ENCODE measurements around the gene MT1H.
"Not testable (repeated sequence)": the region's sequence is repeated elsewhere in the genome, so short reads cannot be mapped to it uniquely, and the experiment has no call there.

MT1H gene

DNA sequence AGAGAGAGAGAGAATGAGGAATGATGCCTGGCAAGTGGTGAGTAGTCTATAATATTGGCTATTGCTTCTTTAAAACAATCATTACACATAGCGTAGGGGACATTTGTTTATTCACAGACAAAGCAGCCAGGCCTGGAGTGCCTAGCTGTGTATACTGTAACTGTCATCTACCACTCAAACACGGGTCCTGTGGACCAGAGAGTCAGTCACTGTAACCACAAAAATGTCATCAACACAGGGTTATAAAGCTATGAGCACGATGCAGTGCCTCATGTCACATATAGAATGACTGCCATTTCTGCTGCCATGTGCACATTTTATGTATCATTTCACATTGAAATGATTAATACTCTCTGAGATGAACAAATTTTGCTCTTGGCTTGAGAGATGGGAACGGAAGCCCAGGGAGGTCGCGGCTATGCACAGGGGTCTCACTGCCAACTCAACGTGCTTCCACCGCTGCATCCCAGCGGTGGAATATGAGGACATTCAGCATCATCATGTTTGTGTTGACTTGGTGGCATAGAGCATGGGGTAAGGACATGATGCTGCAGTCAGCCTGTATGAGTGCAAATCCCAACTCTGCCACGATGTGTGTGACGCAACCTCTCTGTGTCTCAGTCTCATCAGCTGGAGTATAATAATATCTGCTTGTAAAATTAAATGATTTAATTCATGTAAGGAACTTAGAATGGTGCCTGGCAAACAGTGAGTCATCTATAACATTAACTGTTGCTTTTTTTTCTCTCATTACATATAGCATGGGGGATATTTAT, 3.3 kb downstream of the MT1H start:
- Histone ChIP-seq H3K4me1 (ENCODE audit: insufficient read depth, low read length, severe bottlenecking) (no peaks in the 10 kb centered on the region), H3F3A (ENCODE audit: insufficient read depth, low read length) (no peaks in the 10 kb centered on the region), H3K9me2 (ENCODE audit: low read depth, low read length) (no peaks in the 10 kb centered on the region), H3K4me3 (ENCODE audit: low read depth, low read length, poor library complexity, severe bottlenecking) (no peak overlapping the region), H3K79me2 (ENCODE audit: insufficient read depth, low read length) (no peaks in the 10 kb centered on the region), H3K4me2 (ENCODE audit: low read length) (no peak overlapping the region), H3K27ac (ENCODE audit: low read depth, low read length, poor library complexity, severe bottlenecking) (no peak overlapping the region), H2AFZ (ENCODE audit: low read length) (no peak overlapping the region), H3K27me3 (ENCODE audit: insufficient read depth, low read length) (peaks cover 4% of the 10 kb centered on the region; the same call in 1 of the 2 replicates), H3K36me3 (ENCODE audit: insufficient read depth, low read length) (no peaks in the 10 kb centered on the region), H3K9me3 (ENCODE audit: low read length) (no peaks in the 10 kb centered on the region), H3K9ac (ENCODE audit: low read length) (no peak overlapping the region), H4K20me1 (ENCODE audit: insufficient read depth, low read length) (no peaks in the 10 kb centered on the region)
- no peak for TF ChIP-seq EZH2 (IDR thresholded peaks at IDR 0.05; ENCODE audit: borderline replicate concordance, low read length)
- TF ChIP-seq, protein P1, sequence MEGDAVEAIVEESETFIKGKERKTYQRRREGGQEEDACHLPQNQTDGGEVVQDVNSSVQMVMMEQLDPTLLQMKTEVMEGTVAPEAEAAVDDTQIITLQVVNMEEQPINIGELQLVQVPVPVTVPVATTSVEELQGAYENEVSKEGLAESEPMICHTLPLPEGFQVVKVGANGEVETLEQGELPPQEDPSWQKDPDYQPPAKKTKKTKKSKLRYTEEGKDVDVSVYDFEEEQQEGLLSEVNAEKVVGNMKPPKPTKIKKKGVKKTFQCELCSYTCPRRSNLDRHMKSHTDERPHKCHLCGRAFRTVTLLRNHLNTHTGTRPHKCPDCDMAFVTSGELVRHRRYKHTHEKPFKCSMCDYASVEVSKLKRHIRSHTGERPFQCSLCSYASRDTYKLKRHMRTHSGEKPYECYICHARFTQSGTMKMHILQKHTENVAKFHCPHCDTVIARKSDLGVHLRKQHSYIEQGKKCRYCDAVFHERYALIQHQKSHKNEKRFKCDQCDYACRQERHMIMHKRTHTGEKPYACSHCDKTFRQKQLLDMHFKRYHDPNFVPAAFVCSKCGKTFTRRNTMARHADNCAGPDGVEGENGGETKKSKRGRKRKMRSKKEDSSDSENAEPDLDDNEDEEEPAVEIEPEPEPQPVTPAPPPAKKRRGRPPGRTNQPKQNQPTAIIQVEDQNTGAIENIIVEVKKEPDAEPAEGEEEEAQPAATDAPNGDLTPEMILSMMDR (IDR thresholded peaks at IDR 0.05; ENCODE audit: low read length), result no peak

DNA sequence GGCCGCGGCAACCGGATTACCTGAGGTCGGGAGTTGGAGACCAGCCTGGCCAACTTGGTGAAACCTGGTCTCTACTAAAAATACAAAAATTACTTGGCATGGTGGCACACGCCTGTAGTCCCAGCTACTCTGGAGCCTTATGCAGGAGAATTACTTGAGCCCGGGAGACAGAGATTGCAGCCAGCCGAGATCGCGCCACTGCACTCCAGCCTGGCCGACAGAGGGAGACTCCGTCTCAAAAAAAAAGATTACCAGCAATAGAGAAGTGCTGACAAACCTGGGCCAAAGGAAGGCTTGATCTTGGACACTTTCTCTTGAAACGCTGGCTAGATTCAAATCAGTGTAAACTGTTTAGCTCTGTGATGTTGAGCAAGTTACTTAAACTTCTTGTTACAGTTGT, 4.3 kb downstream of the MT1H start:
- Histone ChIP-seq H3K9ac (ENCODE audit: low read length) (no peak overlapping the region), H3K36me3 (ENCODE audit: insufficient read depth, low read length) (no peaks in the 10 kb centered on the region), H3K27ac (ENCODE audit: low read depth, low read length, poor library complexity, severe bottlenecking) (no peak overlapping the region), H2AFZ (ENCODE audit: low read length) (no peak overlapping the region), H3K79me2 (ENCODE audit: insufficient read depth, low read length) (no peaks in the 10 kb centered on the region), H4K20me1 (ENCODE audit: insufficient read depth, low read length) (no peaks in the 10 kb centered on the region), H3K4me1 (ENCODE audit: insufficient read depth, low read length, severe bottlenecking) (no peaks in the 10 kb centered on the region), H3K9me2 (ENCODE audit: low read depth, low read length) (no peaks in the 10 kb centered on the region), H3K4me2 (ENCODE audit: low read length) (no peak overlapping the region), H3K27me3 (ENCODE audit: insufficient read depth, low read length) (peaks cover 4% of the 10 kb centered on the region; the same call in 1 of the 2 replicates), H3K4me3 (ENCODE audit: low read depth, low read length, poor library complexity, severe bottlenecking) (no peak overlapping the region), H3K9me3 (ENCODE audit: low read length) (no peaks in the 10 kb centered on the region), H3F3A (ENCODE audit: insufficient read depth, low read length) (no peaks in the 10 kb centered on the region)
- TF ChIP-seq, protein P1 (IDR thresholded peaks at IDR 0.05; ENCODE audit: low read length), result peak; percentile 67
- no peak for TF ChIP-seq EZH2 (IDR thresholded peaks at IDR 0.05; ENCODE audit: borderline replicate concordance, low read length)

DNA sequence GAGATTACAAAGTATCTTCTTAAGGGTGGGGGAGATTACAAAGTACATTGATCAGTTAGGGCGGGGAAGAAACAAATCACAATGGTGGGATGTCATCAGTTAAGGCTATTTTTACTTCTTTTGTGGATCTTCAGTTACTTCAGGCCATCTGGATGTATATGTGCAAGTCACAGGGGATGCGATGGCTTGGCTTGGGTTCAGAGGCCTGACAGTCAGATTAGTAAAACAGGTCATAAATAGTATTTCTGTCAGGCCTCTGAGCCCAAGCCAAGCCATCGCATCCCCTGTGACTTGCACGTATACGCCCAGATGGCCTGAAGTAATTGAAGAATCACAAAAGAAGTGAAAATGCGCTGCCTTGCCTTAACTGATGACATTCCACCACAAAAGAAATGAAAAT, 5.0 kb downstream of the MT1H start:
- not testable (repeated sequence) for H3K9me2 ChIP-seq (ENCODE audit: low read depth, low read length)

DNA sequence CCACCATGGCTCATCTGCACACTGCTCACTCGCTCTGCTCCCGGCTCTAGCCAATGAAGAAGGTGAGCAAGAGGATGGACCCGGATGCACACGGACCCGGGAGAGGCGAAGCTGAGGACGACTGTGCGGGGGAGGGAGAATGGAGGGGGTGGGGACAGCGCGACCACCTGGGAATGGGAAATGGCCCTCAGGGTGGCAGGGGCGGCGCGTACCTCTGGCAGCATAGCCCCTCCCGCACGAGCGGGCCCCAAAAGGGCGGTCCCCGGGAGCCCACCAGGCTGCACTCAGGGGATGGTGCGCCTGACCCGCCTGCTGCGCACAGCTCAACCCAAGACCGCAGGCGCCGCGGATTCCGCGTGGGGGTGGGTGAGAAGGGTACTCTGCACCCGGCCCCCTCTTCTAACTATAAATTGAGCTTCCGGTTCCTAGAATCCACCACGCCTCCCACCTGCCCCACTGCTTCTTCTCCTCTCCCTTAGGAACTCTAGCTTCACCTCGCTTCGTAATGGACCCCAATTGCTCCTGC, 6.1 kb downstream of the MT1H start:
- H3K9me3 ChIP-seq (ENCODE audit: low read length), result no peaks in the 10 kb centered on the region
- H3K4me1 ChIP-seq (ENCODE audit: insufficient read depth, low read length, severe bottlenecking), result no peaks in the 10 kb centered on the region
- H3K27me3 ChIP-seq (ENCODE audit: insufficient read depth, low read length), result peaks cover 4% of the 10 kb centered on the region; the same call in 1 of the 2 replicates
- H3K27ac ChIP-seq (ENCODE audit: low read depth, low read length, poor library complexity, severe bottlenecking), result no peak overlapping the region
- H3K9me2 ChIP-seq (ENCODE audit: low read depth, low read length), result no peaks in the 10 kb centered on the region
- no peaks in the 10 kb centered on the region for H3K79me2 ChIP-seq (ENCODE audit: insufficient read depth, low read length)
- no peaks in the 10 kb centered on the region for H4K20me1 ChIP-seq (ENCODE audit: insufficient read depth, low read length)
- TF ChIP-seq, protein P1 (IDR thresholded peaks at IDR 0.05; ENCODE audit: low read length), result no peak
- no peak for TF ChIP-seq EZH2 (IDR thresholded peaks at IDR 0.05; ENCODE audit: borderline replicate concordance, low read length)
- no peaks in the 10 kb centered on the region for H3K36me3 ChIP-seq (ENCODE audit: insufficient read depth, low read length)
- no peak overlapping the region for H2AFZ ChIP-seq (ENCODE audit: low read length)
- no peaks in the 10 kb centered on the region for H3F3A ChIP-seq (ENCODE audit: insufficient read depth, low read length)
- no peak overlapping the region for H3K9ac ChIP-seq (ENCODE audit: low read length)
- H3K4me3 ChIP-seq (ENCODE audit: low read depth, low read length, poor library complexity, severe bottlenecking), result no peak overlapping the region
- no peak overlapping the region for H3K4me2 ChIP-seq (ENCODE audit: low read length)

More for the DNA sequence above, 5.0 kb downstream of the MT1H start:
- not testable (repeated sequence) for H3K4me3 ChIP-seq (ENCODE audit: low read depth, low read length, poor library complexity, severe bottlenecking); H3K27me3 ChIP-seq (ENCODE audit: insufficient read depth, low read length); H3K36me3 ChIP-seq (ENCODE audit: insufficient read depth, low read length); H3F3A ChIP-seq (ENCODE audit: insufficient read depth, low read length); H4K20me1 ChIP-seq (ENCODE audit: insufficient read depth, low read length); H3K9me3 ChIP-seq (ENCODE audit: low read length); H3K79me2 ChIP-seq (ENCODE audit: insufficient read depth, low read length); H3K4me1 ChIP-seq (ENCODE audit: insufficient read depth, low read length, severe bottlenecking); H3K4me2 ChIP-seq (ENCODE audit: low read length); H3K9ac ChIP-seq (ENCODE audit: low read length); H3K27ac ChIP-seq (ENCODE audit: low read depth, low read length, poor library complexity, severe bottlenecking); H2AFZ ChIP-seq (ENCODE audit: low read length)
